ENCODE results near the gene PDE4D.

DNA sequence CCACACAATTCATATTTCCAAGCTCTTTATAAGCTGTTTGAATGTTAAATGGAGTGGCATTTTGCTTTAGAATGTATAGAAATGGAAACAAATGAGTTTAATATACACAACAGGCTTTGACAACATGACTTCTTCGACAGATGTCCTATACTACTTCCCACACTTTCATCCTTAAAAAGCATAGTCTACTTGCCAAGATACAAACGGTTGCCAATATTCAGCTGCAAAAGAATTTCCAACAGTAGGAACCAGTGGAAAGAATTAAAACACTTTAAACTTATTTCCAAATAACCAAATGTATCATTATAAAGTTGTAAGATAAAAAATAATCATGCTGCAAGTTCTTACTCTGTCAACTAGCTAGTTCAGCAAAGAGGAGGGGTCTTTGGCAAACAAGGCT, 456.4 kb downstream of the PDE4D start:
- TF ChIP-seq, protein P1, sequence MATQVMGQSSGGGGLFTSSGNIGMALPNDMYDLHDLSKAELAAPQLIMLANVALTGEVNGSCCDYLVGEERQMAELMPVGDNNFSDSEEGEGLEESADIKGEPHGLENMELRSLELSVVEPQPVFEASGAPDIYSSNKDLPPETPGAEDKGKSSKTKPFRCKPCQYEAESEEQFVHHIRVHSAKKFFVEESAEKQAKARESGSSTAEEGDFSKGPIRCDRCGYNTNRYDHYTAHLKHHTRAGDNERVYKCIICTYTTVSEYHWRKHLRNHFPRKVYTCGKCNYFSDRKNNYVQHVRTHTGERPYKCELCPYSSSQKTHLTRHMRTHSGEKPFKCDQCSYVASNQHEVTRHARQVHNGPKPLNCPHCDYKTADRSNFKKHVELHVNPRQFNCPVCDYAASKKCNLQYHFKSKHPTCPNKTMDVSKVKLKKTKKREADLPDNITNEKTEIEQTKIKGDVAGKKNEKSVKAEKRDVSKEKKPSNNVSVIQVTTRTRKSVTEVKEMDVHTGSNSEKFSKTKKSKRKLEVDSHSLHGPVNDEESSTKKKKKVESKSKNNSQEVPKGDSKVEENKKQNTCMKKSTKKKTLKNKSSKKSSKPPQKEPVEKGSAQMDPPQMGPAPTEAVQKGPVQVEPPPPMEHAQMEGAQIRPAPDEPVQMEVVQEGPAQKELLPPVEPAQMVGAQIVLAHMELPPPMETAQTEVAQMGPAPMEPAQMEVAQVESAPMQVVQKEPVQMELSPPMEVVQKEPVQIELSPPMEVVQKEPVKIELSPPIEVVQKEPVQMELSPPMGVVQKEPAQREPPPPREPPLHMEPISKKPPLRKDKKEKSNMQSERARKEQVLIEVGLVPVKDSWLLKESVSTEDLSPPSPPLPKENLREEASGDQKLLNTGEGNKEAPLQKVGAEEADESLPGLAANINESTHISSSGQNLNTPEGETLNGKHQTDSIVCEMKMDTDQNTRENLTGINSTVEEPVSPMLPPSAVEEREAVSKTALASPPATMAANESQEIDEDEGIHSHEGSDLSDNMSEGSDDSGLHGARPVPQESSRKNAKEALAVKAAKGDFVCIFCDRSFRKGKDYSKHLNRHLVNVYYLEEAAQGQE (IDR thresholded peaks at IDR 0.05; ENCODE audit: insufficient read depth in 1 of 2, low read depth in 2 of 2, low read length in 2 of 2): no peak
- TF ChIP-seq SIN3A (IDR thresholded peaks at IDR 0.05; ENCODE audit: borderline replicate concordance, insufficient read depth, low read length) (no peak), POLR2AphosphoS5 (IDR thresholded peaks at IDR 0.05; ENCODE audit: low read depth, low read length) (no peak), FOXP2 (optimal IDR thresholded peaks at IDR 0.05; ENCODE audit: borderline replicate concordance, extremely low read depth, extremely low read length, insufficient read depth) (no peak), TAF1 (IDR thresholded peaks at IDR 0.05; ENCODE audit: borderline replicate concordance, insufficient read depth, low read length) (no peak)
